Suprapubic skin (tissue), 4 donors: Measurements from ENCODE around the gene GYG1. TPM values are rescaled to one million over a fixed set of nuclear protein-coding genes. Genes with fewer than 3 reads are reported as not detected.

Experiments used
- DNase-seq, 2 donors: peaks; one replicate each; pipeline ENCODE4 v3.0.0-alpha.2; 2019; ENCODE audit warnings: low spot score in 2 of 2
- H3K27ac ChIP-seq: fragments of 200-600 bp; sonication (generic); one replicate; pipeline ENCODE4 v1.5.1; 2019
- H3K27me3 ChIP-seq: fragments of 200-600 bp; sonication (generic); one replicate; pipeline ENCODE4 v1.5.1; 2019
- H3K36me3 ChIP-seq: fragments of 200-600 bp; sonication (generic); one replicate; pipeline ENCODE4 v1.5.1; 2019
- H3K4me1 ChIP-seq: fragments of 200-600 bp; sonication (generic); one replicate; pipeline ENCODE4 v1.5.1; 2019
- H3K4me3 ChIP-seq: fragments of 200-600 bp; sonication (generic); one replicate; pipeline ENCODE4 v1.5.1; 2019; ENCODE audit warnings: mild to moderate bottlenecking
- H3K9me3 ChIP-seq: fragments of 200-600 bp; sonication (generic); one replicate; pipeline ENCODE4 v1.5.1; 2019
- EP300 ChIP-seq: sonication (generic); formaldehyde crosslinking; IDR thresholded peaks from one replicate; pipeline ENCODE4 v1.6.1; 2017; ENCODE audit warnings: antibody characterized with exemption
- POLR2A ChIP-seq, 2 donors: fragments of 450-650 bp; IDR thresholded peaks; one replicate each; pipeline ENCODE4 v1.6.1; 2017; ENCODE audit warnings: antibody characterized with exemption in 2 of 2, mild to moderate bottlenecking in 2 of 2, moderate library complexity in 2 of 2
- POLR2AphosphoS5 ChIP-seq, 3 donors: sonication (generic); formaldehyde crosslinking; IDR thresholded peaks; one replicate each; pipeline ENCODE4 v1.6.1; 2017; ENCODE audit warnings: antibody characterized with exemption in 3 of 3
- WGBS: methylation state at CpG from one replicate; pipeline ENCODE4 v1.1.5; 2018; 5-methylcytosine and 5-hydroxymethylcytosine counted together
- total RNA-seq, 4 donors: library from RNA; depleted of rRNA; stranded (reverse); fragments of >200 nt; gene quantifications; one replicate each; pipeline ENCODE4 v1.1.0, GENCODE V29; 2016
- TF ChIP-seq, protein P1 (sequence below), 2 donors: fragments of 200-600 bp in 1 of 2; fragments of 450-650 bp in 1 of 2; sonication (generic) in 1 of 2; IDR thresholded peaks; one replicate each; pipeline ENCODE4 v1.5.1; 2016 to 2019; ENCODE audit warnings: antibody characterized with exemption in 2 of 2, mild to moderate bottlenecking in 1 of 2, moderate library complexity in 1 of 2

Gene GYG1
- total RNA-seq, 4 donors from 2014 or later: 9.3 to 17.5 (median 13.4) TPM

DNA sequence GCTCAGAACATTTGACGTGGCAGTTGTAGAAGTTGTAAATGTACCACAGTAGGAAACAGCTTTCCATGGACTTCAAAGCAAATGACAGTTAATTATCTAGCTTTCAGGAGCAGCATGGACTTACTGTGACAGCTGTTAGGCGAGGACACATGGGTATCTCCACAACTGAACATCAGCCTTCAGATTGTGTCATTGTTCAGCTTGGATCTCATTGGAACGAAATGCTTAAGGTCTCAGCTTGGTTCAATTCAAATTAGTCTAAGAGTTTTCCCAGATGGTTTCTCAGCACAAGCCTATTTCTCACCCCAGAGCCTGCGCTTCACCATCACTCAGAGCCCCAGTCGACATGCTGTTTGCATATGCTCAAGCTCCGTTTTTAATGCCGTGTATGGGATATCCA, 21.1 kb upstream of the GYG1 start:
- WGBS: 90% methylated on average over 7 of the region's 7 CpGs

DNA sequence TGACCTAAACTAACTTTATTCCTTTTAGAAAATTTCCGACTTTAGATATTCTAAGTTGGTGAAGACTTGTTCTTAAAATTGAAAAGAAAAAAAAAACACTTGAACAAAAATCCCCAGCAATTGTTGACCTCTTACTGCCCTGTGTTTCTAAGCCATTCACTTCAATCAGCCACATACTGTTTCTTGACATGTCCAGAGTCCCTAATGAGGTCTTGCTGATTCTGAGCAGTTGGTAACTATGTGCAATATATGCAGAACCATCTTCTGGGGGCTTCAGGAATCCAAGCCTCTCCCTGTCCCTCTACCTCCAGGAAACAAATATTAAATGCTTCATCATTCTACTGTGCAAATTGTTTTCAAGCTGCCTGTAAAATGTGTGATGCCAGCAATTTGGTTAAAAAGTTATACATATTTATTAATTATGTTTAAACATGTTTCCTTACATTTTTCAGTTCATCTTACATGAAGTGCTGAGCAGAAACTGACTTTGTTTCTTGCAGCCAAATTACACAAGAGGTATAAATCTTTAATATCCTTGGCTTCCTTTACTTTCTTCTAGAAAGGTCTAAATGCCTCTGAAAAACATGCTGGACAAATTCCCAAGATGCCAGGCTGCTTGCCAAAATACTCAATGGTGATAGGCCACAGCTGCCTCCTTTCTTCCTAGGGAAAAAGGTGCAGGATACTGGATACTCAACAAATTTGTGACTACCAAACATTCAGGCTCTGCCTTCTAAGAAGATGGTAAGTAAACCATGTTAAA, 19.8 kb upstream of the GYG1 start:
- WGBS: 83% methylated on average over 1 of the region's 1 CpG
- Histone ChIP-seq H3K36me3 (no peaks in the 10 kb centered on the region), H3K4me3 (no peak overlapping the region), H3K27me3 (no peaks in the 10 kb centered on the region), H3K4me1 (no peaks in the 10 kb centered on the region), H3K9me3 (no peaks in the 10 kb centered on the region), H3K27ac (no peak overlapping the region)
- no peak for DNase-seq
- TF ChIP-seq, protein P1, sequence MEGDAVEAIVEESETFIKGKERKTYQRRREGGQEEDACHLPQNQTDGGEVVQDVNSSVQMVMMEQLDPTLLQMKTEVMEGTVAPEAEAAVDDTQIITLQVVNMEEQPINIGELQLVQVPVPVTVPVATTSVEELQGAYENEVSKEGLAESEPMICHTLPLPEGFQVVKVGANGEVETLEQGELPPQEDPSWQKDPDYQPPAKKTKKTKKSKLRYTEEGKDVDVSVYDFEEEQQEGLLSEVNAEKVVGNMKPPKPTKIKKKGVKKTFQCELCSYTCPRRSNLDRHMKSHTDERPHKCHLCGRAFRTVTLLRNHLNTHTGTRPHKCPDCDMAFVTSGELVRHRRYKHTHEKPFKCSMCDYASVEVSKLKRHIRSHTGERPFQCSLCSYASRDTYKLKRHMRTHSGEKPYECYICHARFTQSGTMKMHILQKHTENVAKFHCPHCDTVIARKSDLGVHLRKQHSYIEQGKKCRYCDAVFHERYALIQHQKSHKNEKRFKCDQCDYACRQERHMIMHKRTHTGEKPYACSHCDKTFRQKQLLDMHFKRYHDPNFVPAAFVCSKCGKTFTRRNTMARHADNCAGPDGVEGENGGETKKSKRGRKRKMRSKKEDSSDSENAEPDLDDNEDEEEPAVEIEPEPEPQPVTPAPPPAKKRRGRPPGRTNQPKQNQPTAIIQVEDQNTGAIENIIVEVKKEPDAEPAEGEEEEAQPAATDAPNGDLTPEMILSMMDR (IDR thresholded peaks at IDR 0.05): no peak
- TF ChIP-seq POLR2AphosphoS5 (IDR thresholded peaks at IDR 0.05): no peak
- TF ChIP-seq EP300: no peak
- TF ChIP-seq POLR2A (IDR thresholded peaks at IDR 0.05): no peak

More for the DNA sequence above, 21.1 kb upstream of the GYG1 start:
- no peak overlapping the region for H3K4me3 ChIP-seq
- no peaks in the 10 kb centered on the region for H3K4me1 ChIP-seq
- no peak for TF ChIP-seq POLR2AphosphoS5 (IDR thresholded peaks at IDR 0.05)
- no peak for TF ChIP-seq EP300
- TF ChIP-seq, protein P1 (IDR thresholded peaks at IDR 0.05): no peak
- TF ChIP-seq POLR2A (IDR thresholded peaks at IDR 0.05): no peak
- DNase-seq: no peak
- no peaks in the 10 kb centered on the region for H3K27me3 ChIP-seq
- H3K27ac ChIP-seq: no peak overlapping the region
- no peaks in the 10 kb centered on the region for H3K36me3 ChIP-seq
- H3K9me3 ChIP-seq: no peaks in the 10 kb centered on the region

DNA sequence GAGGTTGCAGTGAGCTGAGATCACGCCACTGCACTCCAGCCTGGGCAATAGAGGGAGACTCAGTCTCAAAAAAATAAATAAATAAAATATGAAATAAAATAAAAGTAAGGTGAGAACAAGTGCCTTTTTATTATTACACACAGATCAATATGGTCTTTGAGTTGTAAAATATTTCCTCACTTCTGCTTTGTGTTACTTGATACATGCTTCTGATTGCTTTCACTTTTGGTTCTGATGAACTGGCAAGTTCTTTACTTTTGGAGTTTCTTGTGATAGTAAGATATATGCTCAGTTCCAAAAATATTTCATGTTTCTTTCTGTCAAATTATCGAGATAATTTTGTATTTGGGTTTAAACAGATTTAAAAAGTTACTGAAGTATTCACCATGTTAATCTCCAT, 16.6 kb upstream of the GYG1 start:
- TF ChIP-seq, protein P1 (IDR thresholded peaks at IDR 0.05): no peak
- TF ChIP-seq POLR2AphosphoS5 (IDR thresholded peaks at IDR 0.05) (no peak), POLR2A (IDR thresholded peaks at IDR 0.05) (no peak), EP300 (no peak)
- Histone ChIP-seq H3K27me3 (no peaks in the 10 kb centered on the region), H3K4me1 (no peaks in the 10 kb centered on the region), H3K9me3 (no peaks in the 10 kb centered on the region), H3K27ac (no peak overlapping the region), H3K36me3 (no peaks in the 10 kb centered on the region), H3K4me3 (no peak overlapping the region)
- WGBS: 76% methylated on average over 2 of the region's 2 CpGs
- DNase-seq: no peak

DNA sequence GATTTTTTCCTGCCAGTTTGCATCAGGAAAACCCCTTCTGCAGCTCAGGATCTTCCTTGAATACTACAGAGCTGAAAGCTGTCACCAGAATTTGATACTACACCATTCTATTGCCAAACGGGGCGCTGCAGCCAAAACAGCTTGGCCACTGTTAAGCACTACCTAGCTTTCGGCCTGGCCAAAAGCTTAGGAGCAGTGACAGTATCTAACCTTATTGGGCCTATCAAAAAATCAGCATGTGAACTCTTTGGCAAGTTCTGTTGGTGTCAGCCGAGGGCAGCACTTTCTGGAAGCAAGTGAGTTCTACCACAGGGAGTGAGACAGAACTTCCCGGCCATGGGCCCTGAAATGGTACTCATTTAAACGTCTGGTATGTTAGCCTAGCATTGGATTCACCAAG, 16.1 kb upstream of the GYG1 start:
- H3K27me3 ChIP-seq: peaks cover under 1% of the 10 kb centered on the region
- TF ChIP-seq, protein P1 (IDR thresholded peaks at IDR 0.05): no peak
- no peak for TF ChIP-seq EP300
- TF ChIP-seq POLR2A (IDR thresholded peaks at IDR 0.05): no peak
- no peak for TF ChIP-seq POLR2AphosphoS5 (IDR thresholded peaks at IDR 0.05)
- H3K27ac ChIP-seq: no peak overlapping the region
- no peaks in the 10 kb centered on the region for H3K9me3 ChIP-seq
- H3K36me3 ChIP-seq: no peaks in the 10 kb centered on the region
- no peak overlapping the region for H3K4me3 ChIP-seq
- WGBS: 71% methylated on average over 6 of the region's 6 CpGs
- DNase-seq: no peak
- H3K4me1 ChIP-seq: no peaks in the 10 kb centered on the region

DNA sequence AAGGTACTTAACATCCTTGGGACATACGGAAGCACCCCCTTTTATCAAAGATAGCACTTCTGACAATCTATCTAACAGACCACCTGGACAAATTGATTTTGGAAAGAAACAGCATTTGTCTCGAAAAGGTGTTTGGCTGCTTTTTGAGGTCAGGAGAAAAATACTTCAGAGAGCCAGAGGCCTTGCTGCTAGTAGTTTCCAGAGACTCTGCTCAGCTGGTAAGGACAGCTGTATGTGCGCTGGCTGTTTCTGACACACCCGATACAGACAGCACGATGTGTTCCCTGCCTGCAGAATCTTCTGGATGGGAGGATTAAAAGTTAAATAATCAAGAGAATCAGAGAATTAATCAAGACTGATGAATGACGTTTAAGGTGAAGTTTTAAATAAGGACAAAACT, 15.6 kb upstream of the GYG1 start:
- DNase-seq: no peak
- H3K9me3 ChIP-seq: no peaks in the 10 kb centered on the region
- TF ChIP-seq EP300: no peak
- TF ChIP-seq, protein P1 (IDR thresholded peaks at IDR 0.05): no peak
- TF ChIP-seq POLR2A (IDR thresholded peaks at IDR 0.05): no peak
- TF ChIP-seq POLR2AphosphoS5 (IDR thresholded peaks at IDR 0.05): no peak
- no peaks in the 10 kb centered on the region for H3K36me3 ChIP-seq
- H3K27ac ChIP-seq: no peak overlapping the region
- no peak overlapping the region for H3K4me3 ChIP-seq
- H3K27me3 ChIP-seq: peaks cover 3% of the 10 kb centered on the region
- 69% methylated on average over 6 of the region's 6 CpGs for WGBS
- no peaks in the 10 kb centered on the region for H3K4me1 ChIP-seq
